Left forelimb (tissue), 1 donor: ENCODE data around the gene ZNF618.
A peak's percentile ranks its signal among the peaks of the same experiment; 100 is the strongest.
"Not testable (repeated sequence)": the region's sequence is repeated elsewhere in the genome, so short reads cannot be mapped to it uniquely, and the experiment has no call there.

Experiments
- DNase-seq: peaks from one replicate; pipeline ENCODE4 v3.0.0-alpha.2; 2018; ENCODE audit warnings: low spot score

Gene ZNF618

DNA sequence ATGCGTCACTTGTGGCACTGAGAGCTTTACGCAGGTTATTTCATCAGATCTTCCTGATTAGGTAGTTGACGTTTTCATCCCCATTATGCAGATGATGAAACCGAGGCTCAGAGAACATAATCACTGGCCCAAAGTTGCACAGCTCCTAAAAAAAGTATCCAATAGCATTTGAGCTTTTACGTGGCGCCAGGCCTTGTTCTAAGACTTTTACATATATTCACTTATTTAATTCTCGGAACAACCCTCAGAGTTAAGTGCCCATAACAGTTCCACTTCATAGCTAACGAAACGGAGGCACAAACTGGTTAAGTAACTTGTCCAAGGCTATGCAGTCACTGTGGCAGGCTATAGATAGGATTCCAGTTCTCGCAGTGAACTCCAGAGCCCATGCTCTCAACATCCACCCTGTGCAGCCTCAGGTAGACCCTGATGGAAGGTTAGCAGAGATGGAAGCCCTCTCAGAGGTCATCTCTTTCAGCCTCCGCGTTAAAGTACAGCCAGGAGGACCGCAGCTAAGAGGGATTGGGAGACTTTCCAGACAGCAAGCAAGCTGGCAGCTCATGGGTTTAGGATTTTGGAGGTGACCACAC, 162.7 kb downstream of the ZNF618 start:
- DNase-seq, result peak; percentile 25

DNA sequence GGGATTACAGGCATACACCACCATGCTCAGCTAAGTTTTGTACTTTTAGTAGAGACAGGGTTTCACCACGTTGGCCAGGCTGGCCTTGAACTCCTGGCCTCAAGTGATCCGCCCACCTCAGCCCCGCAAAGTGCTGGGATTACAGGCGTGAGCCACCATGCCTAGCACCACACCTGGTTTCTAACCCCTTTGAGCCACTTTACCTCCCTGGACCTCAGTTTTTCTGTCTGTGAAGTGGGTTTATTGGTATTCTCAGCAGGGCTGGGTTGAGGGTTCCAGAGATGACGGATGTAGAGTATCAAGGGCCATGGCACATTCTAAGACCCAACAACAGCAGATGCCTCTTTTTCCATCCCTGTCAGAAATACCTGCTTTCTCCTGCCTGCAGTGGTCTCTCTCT, 163.4 kb downstream of the ZNF618 start:
- DNase-seq, result peak; percentile 25

GRCh38 chr9:114043660-114044059, 167.6 kb downstream of the ZNF618 start:
- DNase-seq, result not testable (repeated sequence)

DNA sequence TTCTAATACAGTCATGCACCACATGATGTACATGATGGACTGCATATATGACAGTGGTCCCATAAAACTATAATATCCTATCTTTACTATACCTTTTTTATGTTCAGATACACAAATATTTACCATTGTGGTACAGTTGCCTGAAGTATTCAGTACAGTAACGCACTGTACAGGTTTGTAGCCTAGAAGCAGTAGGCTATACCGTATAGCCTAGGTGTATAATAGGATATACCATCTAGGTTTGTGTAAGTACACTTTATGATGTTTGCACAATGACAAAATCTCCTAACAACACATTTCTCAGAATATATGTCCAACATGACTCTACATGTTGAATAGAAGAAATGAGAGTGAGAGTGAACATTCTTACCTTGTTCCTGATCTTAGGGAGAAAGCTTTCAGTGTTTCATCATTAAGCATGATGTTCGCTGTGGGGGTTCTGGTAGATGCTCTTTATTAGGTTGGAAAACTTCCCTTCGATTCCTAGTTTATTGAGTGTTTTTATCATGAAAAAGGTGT, 170.2 kb downstream of the ZNF618 start:
- DNase-seq, result no peak

DNA sequence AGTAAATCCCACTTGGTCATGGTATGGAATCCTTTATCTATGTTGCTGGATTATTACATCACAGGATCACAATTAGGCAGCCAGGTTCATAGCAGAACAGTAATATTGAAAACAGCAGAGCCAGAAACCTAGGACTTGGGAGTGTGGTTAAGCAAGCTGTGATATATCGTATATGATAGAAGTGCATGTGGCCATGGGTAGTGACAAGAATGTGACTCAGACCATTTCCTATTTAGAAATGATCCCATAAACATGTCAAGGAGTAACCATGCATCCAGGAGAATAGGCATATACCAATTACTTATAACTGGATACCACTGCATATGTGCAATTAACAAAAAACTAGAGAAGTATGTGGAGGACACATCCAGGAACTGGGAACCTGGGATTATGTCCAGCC, 170.8 kb downstream of the ZNF618 start:
- DNase-seq, result no peak

DNA sequence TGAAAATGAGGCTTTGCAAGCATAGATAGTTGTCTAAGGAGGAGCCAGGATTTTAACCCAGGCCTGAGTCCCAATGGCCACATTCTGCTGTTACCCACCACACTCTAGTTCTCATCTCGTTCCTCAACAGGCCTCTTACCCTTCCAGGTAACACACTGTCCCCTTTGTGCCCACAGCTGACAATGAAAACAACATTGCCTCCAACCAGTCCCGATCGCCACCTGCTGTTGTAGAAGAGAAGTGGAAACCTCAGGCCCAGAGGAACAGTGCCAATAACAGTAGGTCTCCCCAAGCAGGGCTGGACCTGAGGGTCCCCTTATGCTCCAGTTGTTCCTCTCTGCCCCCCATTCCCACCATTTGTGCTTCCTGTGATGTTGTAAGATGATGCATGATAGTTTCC, 171.6 kb downstream of the ZNF618 start:
- no peak for DNase-seq

GRCh38 chr9:114048533-114049415, 172.7 kb downstream of the ZNF618 start:
- peak; percentile 53 for DNase-seq

DNA sequence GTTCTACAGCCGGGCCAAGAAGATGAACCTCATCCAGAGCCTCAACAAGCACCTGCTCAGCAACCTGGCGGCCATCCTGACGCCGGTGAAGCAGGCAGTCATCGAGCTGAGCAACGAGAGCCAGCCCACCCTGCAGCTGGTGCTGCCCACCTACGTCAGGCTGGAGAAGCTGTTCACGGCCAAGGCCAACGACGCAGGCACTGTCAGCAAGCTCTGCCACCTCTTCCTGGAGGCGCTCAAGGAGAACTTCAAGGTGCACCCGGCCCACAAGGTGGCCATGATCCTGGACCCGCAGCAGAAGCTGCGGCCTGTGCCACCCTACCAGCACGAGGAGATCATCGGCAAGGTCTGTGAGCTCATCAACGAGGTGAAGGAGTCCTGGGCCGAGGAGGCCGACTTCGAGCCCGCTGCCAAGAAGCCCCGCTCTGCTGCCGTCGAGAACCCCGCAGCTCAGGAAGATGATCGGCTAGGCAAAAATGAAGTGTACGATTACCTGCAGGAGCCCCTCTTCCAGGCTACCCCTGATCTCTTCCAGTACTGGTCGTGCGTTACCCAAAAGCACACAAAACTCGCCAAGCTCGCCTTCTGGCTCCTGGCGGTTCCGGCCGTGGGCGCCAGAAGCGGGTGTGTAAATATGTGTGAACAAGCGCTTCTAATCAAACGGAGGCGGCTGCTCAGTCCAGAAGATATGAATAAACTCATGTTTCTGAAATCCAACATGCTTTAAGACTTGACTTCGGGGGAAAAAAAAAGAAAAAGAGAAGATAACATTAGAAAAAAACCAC, 173.5 kb downstream of the ZNF618 start:
- peak; percentile 28 for DNase-seq

GRCh38 chr9:114050226-114050568, 174.1 kb downstream of the ZNF618 start:
- DNase-seq, result peak; percentile 33

GRCh38 chr9:114050646-114051045, 174.5 kb downstream of the ZNF618 start:
- DNase-seq, result no peak

DNA sequence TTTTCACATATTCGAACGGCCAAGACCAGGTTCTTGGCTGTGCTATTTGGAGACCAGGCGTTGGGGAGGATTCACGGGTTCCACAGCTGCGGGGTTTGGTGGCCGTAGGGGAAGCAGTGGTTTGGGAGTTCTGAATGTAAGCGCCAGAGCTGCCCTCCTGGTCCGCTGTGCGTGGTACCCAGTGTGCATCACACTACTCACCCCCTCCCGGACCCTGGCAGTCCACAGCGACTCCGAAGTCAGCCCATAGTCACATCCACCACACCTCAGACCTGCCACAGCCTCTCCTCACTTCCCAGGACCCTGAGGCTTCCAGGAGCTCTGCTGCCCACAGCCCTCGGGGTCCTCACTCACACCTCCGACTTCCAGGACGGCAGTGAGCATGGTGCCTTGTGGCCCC, 175.2 kb downstream of the ZNF618 start:
- DNase-seq, result peak; percentile 47

DNA sequence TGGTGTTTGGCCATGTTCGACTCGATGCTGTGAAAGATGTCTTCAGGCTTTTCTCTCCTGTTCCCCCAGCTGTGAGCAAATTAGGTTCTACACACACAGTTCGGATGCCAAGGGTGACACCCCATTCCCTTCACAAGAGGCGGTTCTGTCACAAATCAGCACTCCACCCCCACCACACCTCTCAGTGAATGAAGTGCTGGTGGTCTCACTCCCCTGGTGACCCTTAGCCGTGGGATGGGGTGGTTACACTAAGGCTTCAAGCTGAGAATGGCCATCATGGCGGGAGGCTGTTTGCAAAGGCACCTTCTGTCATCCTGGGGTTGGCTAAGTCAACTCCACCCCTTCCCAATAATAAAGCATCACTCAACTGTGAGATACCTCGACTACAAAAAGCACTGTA, 175.6 kb downstream of the ZNF618 start:
- DNase-seq, result no peak

DNA sequence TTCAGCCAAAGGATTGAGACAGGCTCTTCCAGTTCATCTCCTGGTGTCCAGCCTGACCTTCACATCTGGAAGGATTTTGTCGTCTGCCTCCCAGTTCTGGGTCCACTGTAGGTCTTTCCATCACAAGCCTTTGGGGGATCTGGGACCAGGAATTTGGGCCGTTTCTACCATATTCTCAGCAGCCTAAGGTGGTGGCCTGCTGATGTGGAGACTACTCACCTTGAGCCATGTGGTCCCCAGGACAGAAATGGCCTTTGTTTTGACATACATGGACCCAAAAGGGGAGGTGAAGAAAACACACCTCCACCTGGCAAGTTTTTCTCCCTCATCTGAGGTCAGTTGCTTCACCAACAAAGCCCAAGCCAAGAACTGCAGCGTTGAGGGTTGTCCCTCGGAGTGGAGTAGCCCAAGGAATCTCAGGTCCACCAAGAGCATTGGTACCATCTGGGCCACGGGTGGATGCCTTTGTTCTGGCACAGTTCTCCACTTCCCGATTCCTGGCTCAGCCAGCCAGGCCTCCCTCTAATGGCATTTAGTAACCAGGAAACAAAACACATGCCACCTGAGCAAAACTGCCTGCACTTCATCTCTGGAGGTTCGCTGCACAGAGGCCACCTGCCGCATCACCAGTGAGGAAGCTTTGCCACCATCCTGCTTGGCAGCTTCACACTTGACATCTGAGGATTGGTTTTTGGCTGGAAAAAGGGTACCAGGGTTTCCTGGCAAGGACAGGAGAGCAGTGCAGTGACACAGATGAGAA, 177.3 kb downstream of the ZNF618 start:
- DNase-seq, result peak; percentile 53

DNA sequence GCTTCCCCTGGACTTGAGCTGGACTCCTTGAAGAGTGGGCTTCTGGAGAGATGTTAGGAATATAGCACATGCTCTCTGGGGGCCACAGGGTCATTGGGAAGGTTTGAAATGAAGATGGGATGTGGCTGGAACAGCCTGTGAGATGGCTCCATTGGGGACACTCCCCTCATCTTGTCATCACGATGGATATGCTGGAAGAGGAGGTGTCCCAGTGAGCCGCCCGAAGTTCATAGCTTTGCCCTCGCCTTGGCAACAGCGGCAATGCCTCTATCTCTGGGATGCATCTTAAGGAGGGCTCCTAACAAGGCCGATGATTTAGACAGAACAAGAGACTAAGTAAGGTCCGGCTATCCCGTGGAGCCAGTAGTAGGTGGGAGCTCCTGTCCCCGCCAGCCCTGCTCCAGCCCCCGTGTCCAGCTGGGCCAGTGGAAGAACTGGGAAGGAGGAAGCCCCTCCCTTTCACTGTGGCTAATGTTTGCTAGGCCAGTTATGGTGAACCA, 178.1 kb downstream of the ZNF618 start:
- peak; percentile 40 for DNase-seq

DNA sequence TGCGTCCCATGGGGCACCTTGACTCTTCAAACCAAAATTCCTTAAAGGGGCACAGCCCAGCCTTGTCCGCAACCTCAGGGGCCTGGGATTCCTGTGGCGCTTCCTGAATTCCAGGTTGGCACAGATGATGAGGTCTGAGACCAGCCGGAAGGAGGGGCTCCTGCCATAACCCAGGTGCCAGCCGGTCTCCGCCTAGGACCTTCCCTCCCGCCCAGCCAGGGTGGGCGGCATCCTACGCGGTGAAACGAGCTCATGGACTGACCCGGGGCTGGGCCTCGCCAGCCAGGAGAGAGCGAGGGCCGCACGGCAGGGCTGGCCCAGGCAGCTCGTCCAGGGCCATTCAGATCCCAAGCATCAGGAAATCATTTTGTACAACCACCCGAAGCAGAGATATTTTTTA, 179.0 kb downstream of the ZNF618 start:
- peak; percentile 61 for DNase-seq

GRCh38 chr9:114055894-114056293, 179.8 kb downstream of the ZNF618 start:
- DNase-seq, result no peak

- DNase-seq, result peak; percentile 36
Measured at GRCh38 chr9:114056527-114056926, 180.4 kb downstream of the ZNF618 start.

GRCh38 chr9:114057161-114057885, 181.2 kb downstream of the ZNF618 start:
- no peak for DNase-seq

DNA sequence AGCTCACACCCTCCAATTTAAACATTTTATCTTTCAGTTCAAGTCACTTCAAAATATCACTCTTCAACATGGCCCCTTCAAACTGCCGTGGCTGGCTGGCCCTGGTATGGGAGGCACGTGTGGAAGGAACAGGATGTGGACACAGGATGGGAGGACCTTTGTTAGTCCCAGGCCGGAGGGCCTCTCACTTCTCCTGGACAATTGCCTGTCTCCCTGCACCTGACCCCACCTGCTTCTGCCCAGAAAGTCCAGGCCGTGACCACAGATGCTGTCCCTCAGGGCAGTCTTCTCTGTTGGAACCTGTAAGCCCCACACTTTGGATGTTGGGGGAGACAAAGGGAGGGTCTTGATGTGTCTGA, 182.6 kb downstream of the ZNF618 start:
- DNase-seq, result peak; percentile 55

DNA sequence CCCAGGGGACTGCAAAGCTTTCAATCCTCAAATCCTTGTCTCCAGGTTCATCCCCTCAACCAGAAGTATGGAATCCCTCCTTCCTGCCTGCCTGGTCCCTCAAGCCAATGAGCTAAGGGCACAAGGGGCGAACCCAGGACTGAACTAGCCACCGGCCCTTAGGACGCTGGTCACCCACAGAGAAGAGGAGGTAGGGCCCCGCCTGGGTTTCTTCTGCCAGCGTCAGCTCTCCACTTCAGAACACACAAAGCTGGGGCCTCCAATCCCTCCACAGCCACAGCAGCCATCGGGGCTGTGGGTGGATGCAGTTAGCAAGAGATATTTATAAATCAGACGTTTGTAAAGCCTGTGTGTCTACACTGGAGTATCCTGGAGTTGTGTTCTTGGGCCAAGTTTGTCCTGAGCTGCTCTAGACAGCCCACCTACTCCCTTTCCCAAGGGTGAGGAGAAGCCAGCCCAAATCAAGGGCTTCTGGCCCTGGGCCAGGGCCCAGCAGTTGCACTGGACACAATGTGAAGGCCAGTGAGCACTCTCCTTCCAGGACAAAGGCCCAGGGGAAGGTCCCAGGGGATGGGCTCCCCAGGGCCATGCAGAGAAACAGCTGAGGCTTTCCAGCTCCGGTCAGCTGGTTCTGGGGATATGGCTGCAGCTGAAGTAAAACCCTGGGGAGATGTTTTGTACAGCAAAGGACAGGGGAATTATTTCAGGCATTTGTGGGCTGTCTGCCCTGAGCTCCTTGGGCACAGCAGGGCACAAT, 183.1 kb downstream of the ZNF618 start:
- peak; percentile 68 for DNase-seq
